GM18526 (cell line): Measurements from ENCODE around the gene ANKRD29.

Experiments used
- POLR2A ChIP-seq: IDR thresholded peaks from 3 replicates; pipeline ENCODE4 v1.6.1; 2011; ENCODE audit not compliant: insufficient read length; ENCODE audit errors: extremely low read depth

Gene ANKRD29

DNA sequence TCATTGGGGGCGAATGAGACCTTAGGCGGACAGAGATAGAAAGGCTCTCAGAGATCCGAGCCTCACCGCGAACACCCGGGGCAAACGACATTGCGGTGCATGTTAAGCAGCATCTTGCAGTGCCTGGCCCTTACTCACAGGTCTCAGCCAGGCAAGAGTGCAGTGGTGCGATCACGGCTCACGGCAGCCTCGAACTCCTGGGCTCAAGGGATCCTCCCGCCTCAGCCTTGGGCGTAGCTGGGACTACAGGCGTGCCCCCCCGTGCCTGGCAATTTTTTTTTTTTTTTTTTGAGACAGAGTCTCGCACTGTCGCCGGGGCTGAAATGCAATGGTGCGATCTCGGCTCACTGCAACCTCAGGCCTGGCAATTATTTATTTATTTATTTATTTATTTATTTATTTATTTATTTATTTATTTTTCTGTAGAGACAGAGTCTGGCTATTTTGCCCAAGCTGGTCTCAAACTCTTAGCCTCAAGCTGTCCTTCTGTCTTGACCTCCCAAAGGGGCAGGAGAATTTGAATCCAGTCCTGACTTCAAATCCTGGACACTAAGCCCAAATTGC lies 27.9 kb upstream of the ANKRD29 start:
- no peak for TF ChIP-seq POLR2A

DNA sequence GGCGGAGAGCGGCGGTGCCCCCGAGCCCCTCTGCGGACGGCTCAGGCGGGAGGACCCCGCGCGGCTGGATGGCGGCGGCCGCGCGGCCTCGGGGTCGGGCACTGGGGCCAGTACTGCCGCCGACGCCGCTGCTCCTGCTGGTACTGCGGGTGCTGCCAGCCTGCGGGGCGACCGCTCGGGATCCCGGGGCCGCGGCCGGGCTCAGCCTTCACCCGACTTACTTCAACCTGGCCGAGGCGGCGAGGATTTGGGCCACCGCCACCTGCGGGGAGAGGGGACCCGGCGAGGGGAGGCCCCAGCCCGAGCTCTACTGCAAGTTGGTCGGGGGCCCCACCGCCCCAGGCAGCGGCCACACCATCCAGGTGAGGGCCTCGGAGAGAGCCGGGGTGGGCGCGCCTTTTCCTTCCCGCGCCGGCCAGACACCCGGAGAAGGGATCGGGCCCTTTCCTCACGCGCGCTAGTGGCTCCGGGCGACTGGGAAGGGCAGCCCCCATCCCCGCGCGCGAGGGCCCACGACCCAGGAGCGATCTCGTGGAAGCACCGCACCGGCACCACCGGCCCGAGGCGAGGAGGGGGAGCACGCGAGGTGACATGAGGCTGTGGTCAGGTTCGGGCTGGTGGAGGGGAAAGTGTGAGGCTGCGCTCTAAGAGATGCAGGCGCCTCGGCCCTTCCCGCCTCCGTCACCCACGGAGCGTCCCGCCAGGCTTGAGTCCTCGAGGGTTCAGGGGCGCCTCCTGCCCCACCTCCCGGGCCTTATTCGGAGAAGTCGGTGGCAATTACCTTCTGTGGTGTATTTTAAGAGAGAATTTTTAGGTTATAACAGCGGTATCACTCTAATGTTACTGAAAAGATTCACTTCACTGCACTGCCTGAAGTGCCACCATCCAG lies 27.1 kb upstream of the ANKRD29 start:
- TF ChIP-seq POLR2A: no peak

GRCh38 chr18:23689031-23689615 lies 26.4 kb upstream of the ANKRD29 start, which contains the start of gene LAMA3:
LAMA3 (plus strand) TSS chr18:23689453; CDS start chr18:23689684, 231 bp downstream.
- TF ChIP-seq POLR2A: no peak

- no peak for TF ChIP-seq POLR2A
Measured at GRCh38 chr18:23688528-23688927, 25.8 kb upstream of the ANKRD29 start.

- no peak for TF ChIP-seq POLR2A
Measured at GRCh38 chr18:23684515-23685197, 21.9 kb upstream of the ANKRD29 start.

- TF ChIP-seq POLR2A: no peak
Measured at GRCh38 chr18:23683671-23684070, 21.0 kb upstream of the ANKRD29 start.

- TF ChIP-seq POLR2A: no peak
Measured at GRCh38 chr18:23683155-23683554, 20.4 kb upstream of the ANKRD29 start.

GRCh38 chr18:23682472-23682871 lies 19.8 kb upstream of the ANKRD29 start:
- no peak for TF ChIP-seq POLR2A

GRCh38 chr18:23682045-23682444 lies 19.3 kb upstream of the ANKRD29 start:
- no peak for TF ChIP-seq POLR2A

DNA sequence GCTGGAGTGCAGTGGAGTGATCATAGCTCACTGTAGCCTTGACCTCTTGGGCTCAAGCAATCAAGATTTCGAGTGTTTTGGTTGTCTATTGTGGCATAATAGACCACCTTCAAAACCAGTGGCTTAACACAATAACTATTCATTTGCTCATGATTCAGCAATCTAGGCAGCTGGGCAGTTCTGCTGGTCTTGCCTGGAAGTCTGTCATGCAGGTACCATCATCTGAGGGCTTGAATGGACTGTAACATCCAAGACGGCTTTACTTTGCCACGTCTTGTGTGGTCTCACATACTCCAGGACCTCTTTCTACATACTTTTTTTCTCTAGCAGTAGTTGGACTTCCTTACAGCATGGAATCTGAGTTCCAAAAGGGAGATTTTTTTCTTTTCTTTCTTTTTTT lies 13.2 kb upstream of the ANKRD29 start:
- TF ChIP-seq POLR2A: no peak

DNA sequence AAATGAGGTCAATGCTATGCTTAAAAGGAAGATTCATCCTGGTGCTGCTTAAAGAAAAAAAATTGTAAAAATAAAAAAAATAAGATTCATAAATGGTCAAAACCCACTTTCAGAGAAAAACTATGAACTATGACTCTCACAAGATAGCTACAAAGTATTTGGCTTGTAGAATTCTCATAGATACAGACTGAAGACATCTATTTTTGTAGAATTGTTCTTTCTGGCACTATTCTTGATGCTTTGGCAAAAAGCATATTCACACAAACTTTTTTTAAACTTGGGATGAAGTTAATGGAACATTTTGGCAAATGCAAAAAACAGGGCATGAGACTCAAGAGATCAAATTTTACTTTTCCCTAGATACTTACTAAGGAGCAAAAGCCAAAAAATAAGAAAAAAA lies 12.5 kb upstream of the ANKRD29 start:
- TF ChIP-seq POLR2A: no peak

- no peak for TF ChIP-seq POLR2A
Measured at GRCh38 chr18:23673725-23674124, 11.0 kb upstream of the ANKRD29 start.

GRCh38 chr18:23671564-23671963 lies 8.9 kb upstream of the ANKRD29 start:
- no peak for TF ChIP-seq POLR2A

- TF ChIP-seq POLR2A: no peak
Measured at GRCh38 chr18:23669804-23670405, 7.2 kb upstream of the ANKRD29 start.

GRCh38 chr18:23669202-23669766 lies 6.6 kb upstream of the ANKRD29 start:
- no peak for TF ChIP-seq POLR2A
